Mononuclear cell (primary cell): ENCODE measurements around the gene NKX1-2. TPM values are rescaled to one million over a fixed set of nuclear protein-coding genes. Genes with fewer than 3 reads are reported as not detected.

Experiments used
- H3K27me3 ChIP-seq: 2 replicates; pipeline ENCODE4 v1.6.0; 2011; ENCODE audit warnings: low read length, control low read depth; ENCODE audit not compliant: insufficient read depth
- H3K4me1 ChIP-seq: 2 replicates; pipeline ENCODE4 v1.5.1; 2011; ENCODE audit warnings: mild to moderate bottlenecking, low read length, control low read depth; ENCODE audit not compliant: insufficient read depth
- H3K4me3 ChIP-seq: 2 replicates; pipeline ENCODE4 v1.5.1; 2011; ENCODE audit warnings: mild to moderate bottlenecking, low read length, moderate library complexity
- H3K9me3 ChIP-seq: 2 replicates; pipeline ENCODE4 v1.5.1; 2011; ENCODE audit warnings: low read depth, mild to moderate bottlenecking, control low read depth, low read length
- total RNA-seq: library from RNA; depleted of rRNA; stranded (reverse); fragments of >200 nt; gene quantifications from one replicate; pipeline ENCODE4 v1.2.3, GENCODE V29; 2012

Gene NKX1-2
- total RNA-seq, 1 donor: not detected

GRCh38 chr10:124465003-124465776 is 15.4 kb upstream of the NKX1-2 start:
- H3K27me3 ChIP-seq: no peaks in the 10 kb centered on the region
- no peaks in the 10 kb centered on the region for H3K9me3 ChIP-seq
- peaks cover 26% of the 10 kb centered on the region for H3K4me1 ChIP-seq
- no peak overlapping the region for H3K4me3 ChIP-seq

GRCh38 chr10:124464028-124464965 is 14.5 kb upstream of the NKX1-2 start:
- Histone ChIP-seq H3K27me3 (no peaks in the 10 kb centered on the region), H3K4me3 (no peak overlapping the region), H3K9me3 (no peaks in the 10 kb centered on the region), H3K4me1 (peaks cover 26% of the 10 kb centered on the region)

GRCh38 chr10:124462348-124462695 is 12.5 kb upstream of the NKX1-2 start:
- H3K27me3 ChIP-seq: no peaks in the 10 kb centered on the region
- no peaks in the 10 kb centered on the region for H3K9me3 ChIP-seq
- H3K4me1 ChIP-seq: peaks cover 26% of the 10 kb centered on the region
- peak overlapping the region; percentile 63 for H3K4me3 ChIP-seq

GRCh38 chr10:124461642-124462347 is 12.0 kb upstream of the NKX1-2 start, which contains the start of gene LHPP:
TSS of gene LHPP (plus strand) at chr10:124461823. CDS start at chr10:124461863, 40 bp downstream.
- Histone ChIP-seq H3K4me3 (peak within 1 kb of the TSS; percentile 63), H3K9me3 (no peaks in the 10 kb centered on the region), H3K27me3 (peaks cover under 1% of the 10 kb centered on the region), H3K4me1 (peaks cover 26% of the 10 kb centered on the region)

GRCh38 chr10:124460144-124460543 is 10.3 kb upstream of the NKX1-2 start:
- Histone ChIP-seq H3K4me3 (no peak overlapping the region), H3K27me3 (peaks cover 10% of the 10 kb centered on the region), H3K4me1 (peaks cover 19% of the 10 kb centered on the region), H3K9me3 (no peaks in the 10 kb centered on the region)

GRCh38 chr10:124459395-124459794 is 9.6 kb upstream of the NKX1-2 start:
- Histone ChIP-seq H3K9me3 (no peaks in the 10 kb centered on the region), H3K4me3 (no peak overlapping the region), H3K27me3 (peaks cover 15% of the 10 kb centered on the region), H3K4me1 (peaks cover 12% of the 10 kb centered on the region)

GRCh38 chr10:124458889-124459288 is 9.1 kb upstream of the NKX1-2 start:
- H3K27me3 ChIP-seq: peaks cover 21% of the 10 kb centered on the region
- H3K9me3 ChIP-seq: no peaks in the 10 kb centered on the region
- peaks cover 10% of the 10 kb centered on the region for H3K4me1 ChIP-seq
- no peak overlapping the region for H3K4me3 ChIP-seq

- no peaks in the 10 kb centered on the region for H3K9me3 ChIP-seq
- no peak overlapping the region for H3K4me3 ChIP-seq
- peaks cover 10% of the 10 kb centered on the region for H3K4me1 ChIP-seq
- H3K27me3 ChIP-seq: peaks cover 25% of the 10 kb centered on the region
Observed at GRCh38 chr10:124458473-124458872, 8.6 kb upstream of the NKX1-2 start.

GRCh38 chr10:124455441-124455840 is 5.6 kb upstream of the NKX1-2 start:
- Histone ChIP-seq H3K4me3 (no peak overlapping the region), H3K27me3 (peaks cover 49% of the 10 kb centered on the region), H3K4me1 (no peaks in the 10 kb centered on the region)

GRCh38 chr10:124453960-124454610 is 4.2 kb upstream of the NKX1-2 start:
- H3K27me3 ChIP-seq: peaks cover 60% of the 10 kb centered on the region
- no peaks in the 10 kb centered on the region for H3K9me3 ChIP-seq
- peaks cover 6% of the 10 kb centered on the region for H3K4me1 ChIP-seq
- no peak overlapping the region for H3K4me3 ChIP-seq

More at GRCh38 chr10:124455441-124455840, 5.6 kb upstream of the NKX1-2 start:
- H3K9me3 ChIP-seq: no peaks in the 10 kb centered on the region

- Histone ChIP-seq H3K4me1 (peaks cover 17% of the 10 kb centered on the region), H3K9me3 (no peaks in the 10 kb centered on the region), H3K4me3 (no peak overlapping the region), H3K27me3 (peaks cover 80% of the 10 kb centered on the region)
Observed at GRCh38 chr10:124451276-124451675, 1.4 kb upstream of the NKX1-2 start.

GRCh38 chr10:124450783-124451057 is 885 bp upstream of the NKX1-2 start:
- Histone ChIP-seq H3K4me3 (no peak overlapping the region), H3K9me3 (no peaks in the 10 kb centered on the region), H3K27me3 (peaks cover 82% of the 10 kb centered on the region), H3K4me1 (peaks cover 17% of the 10 kb centered on the region)

- peaks cover 17% of the 10 kb centered on the region for H3K4me1 ChIP-seq
- H3K4me3 ChIP-seq: no peak overlapping the region
- peaks cover 88% of the 10 kb centered on the region for H3K27me3 ChIP-seq
- no peaks in the 10 kb centered on the region for H3K9me3 ChIP-seq
Observed at GRCh38 chr10:124449170-124450011, 444 bp downstream of the NKX1-2 start.

GRCh38 chr10:124448696-124449169 is 1.1 kb downstream of the NKX1-2 start:
- Histone ChIP-seq H3K4me3 (no peak overlapping the region), H3K27me3 (peaks cover 87% of the 10 kb centered on the region), H3K4me1 (peaks cover 17% of the 10 kb centered on the region), H3K9me3 (no peaks in the 10 kb centered on the region)
